Adipose tissue (tissue), 3 donors: ENCODE results near the gene KIF16B. TPM values are rescaled to one million over a fixed set of nuclear protein-coding genes. Genes with fewer than 3 reads are reported as not detected.

ENCODE experiments used
- H3K27ac ChIP-seq: one replicate; pipeline ENCODE4 v1.5.1; 2013; ENCODE audit warnings: low read depth, low read length
- WGBS, 3 donors: extraction: QIAGEN DNeasy Blood & Tissue Kit; methylation state at CpG; one replicate each; pipeline ENCODE4 v1.1.7; 2013; 5-methylcytosine and 5-hydroxymethylcytosine counted together
- polyA plus RNA-seq, 3 donors: library from polyadenylated mRNA; stranded (reverse); fragments of 200-250 nt; gene quantifications; one replicate each; pipeline ENCODE4 v1.2.3, GENCODE V29; 2013
- donor health status: healthy with polysubstance abuse.
- donor health status: Bipolar disorder and iron deficiency.
- donor health status: healthy.

The KIF16B gene
- polyA plus RNA-seq, 3 donors, result 6.1 to 9.4 (median 8.7) TPM

DNA sequence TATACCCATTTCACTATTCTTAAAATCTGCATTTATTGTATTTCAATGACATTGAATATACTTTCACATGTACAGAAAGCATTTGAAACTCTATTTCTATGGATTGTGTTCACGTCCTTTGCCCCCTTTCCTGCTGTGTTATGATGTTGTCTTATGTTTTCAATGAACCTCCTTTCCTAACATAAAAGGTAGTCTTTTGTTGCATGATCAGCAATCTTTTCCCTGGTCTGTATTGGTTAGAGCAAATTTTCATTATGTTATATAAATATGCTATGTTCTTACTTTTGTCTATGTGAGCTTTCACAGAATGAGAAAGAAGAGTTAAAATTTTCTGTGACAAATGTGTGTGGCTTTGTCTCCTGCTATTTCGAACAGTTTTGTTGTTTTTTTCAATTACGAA, 73.1 kb downstream of the KIF16B start:
- H3K27ac ChIP-seq, result no peak overlapping the region
- 89 to 96% (median 95%) methylated on average over 3 of the region's 3 CpGs for WGBS, 3 donors

DNA sequence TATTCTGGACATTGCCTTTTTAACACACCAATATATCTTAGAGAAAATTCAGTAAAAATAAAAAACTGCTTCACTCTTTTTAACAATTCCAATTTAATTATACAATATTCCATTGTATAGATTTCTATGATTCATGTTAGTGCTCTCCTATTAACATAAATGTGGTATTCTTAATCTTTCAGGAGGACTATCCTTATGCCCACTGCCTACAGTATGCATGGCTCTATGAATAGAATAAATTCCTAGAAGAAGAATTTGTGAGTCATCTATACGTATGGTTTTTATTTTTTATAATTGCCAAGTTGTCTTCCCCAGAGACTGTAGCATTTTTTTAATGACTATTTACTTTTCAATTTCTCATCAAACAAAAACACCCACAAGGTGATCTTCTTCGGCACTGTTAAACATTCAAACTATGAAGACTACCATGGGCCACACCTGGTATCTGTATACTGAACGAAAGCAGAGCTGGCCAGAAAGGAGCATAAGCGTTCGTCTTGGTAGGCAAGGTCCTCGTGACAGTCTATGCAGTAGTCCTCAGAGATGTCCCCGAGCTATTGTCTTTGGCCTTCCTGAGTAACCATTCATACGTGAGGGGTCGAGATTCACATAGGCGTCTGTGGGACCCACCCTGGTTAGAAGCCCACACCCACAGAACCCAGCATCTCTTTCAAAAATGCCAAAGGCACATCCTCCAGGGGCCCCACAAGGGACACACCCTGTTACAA, 74.6 kb downstream of the KIF16B start:
- WGBS, 3 donors, result 88 to 94% (median 91%) methylated on average over 10 of the region's 10 CpGs
- no peak overlapping the region for H3K27ac ChIP-seq

DNA sequence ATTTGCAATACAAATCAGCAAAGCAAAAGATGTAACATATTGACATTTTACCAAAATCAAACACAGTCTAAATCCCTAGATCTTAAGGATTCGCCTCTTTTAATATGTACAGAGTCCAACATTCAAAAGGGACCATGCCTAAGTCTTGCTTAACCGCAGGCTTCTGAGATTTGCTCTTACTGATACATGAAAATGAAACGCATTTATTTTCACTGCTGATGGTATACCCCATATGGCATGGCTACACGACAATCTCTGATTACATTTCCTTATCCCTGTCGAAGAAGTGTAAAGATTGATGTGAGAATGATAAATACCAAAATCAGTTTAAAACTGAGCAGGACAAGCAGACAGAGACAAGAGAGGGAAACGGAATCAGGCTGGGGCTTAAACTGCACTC, 75.4 kb downstream of the KIF16B start:
- WGBS, 3 donors, result 91 to 96% (median 93%) methylated on average over 6 of the region's 6 CpGs
- H3K27ac ChIP-seq, result no peak overlapping the region

DNA sequence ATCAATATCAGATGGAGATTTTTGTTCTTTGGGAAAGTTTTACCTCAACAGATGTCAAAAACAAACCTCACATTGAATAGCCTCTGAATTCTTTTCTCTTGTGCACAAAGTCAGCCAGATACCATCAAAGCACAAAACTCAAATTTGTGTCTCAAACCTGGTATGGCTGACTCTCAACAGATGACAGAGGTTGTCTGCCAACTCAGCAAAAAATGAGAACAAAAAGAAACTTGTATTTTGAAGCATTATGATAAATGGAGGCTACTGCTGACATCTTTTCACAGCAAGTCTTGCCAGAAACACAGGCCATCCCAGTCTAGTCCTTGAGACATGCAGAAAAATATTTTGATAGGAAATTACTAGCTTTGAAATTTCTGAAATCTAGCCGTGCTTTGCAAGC, 79.8 kb downstream of the KIF16B start:
- H3K27ac ChIP-seq, result no peak overlapping the region
- 95 to 96% (median 96%) methylated on average over 1 of the region's 1 CpG for WGBS, 3 donors

DNA sequence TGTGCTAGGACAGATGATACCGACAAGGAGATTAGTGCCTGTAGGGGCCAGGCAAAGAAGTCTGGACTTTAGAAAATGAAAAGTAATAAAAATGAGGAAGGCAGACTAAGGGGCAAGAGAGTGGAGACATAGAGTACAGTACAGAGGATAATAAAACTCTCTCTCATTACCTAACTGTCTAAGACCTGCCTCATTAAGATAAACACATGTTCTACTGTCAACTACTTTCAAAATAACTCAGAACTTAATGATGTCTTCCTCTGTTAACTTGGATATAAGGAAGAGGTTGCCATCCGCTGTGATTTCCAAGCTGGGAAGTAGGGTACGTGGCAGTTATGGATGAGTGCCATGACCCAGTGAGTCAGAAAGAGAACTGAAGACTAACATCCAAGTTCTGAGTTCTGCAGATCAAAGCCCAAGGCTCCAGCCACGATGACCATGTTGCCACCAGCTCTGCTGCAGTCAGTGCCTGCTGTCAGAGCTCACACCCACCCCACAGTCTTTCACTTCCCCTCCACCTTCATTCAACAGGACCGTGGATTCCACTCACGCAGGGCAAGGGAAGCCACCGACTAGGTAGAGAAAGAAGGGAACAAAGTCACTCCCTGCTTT, 81.8 kb downstream of the KIF16B start:
- H3K27ac ChIP-seq, result no peak overlapping the region
- WGBS, 3 donors, result 74 to 85% (median 74%) methylated on average over 7 of the region's 7 CpGs

DNA sequence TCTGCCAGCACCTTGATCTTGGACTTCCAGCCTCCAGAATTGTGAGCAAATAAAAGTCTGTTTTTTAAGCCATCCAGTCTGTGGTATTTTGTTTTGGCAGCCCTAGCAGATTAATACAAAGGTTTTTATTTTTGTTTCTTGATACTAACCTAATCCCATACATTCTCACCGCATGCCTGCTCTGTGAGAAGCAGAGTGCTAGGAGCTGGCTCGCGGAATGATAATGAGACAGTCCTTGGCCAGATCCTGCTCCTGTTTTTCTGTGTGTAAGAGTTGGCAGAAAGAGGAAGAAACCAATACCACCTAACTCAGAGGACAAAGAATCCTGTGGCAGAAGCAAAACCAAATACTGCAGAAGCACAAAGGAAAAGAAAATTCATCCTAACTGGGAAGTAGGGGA, 82.6 kb downstream of the KIF16B start:
- 78 to 85% (median 81%) methylated on average over 3 of the region's 3 CpGs for WGBS, 3 donors
- no peak overlapping the region for H3K27ac ChIP-seq

DNA sequence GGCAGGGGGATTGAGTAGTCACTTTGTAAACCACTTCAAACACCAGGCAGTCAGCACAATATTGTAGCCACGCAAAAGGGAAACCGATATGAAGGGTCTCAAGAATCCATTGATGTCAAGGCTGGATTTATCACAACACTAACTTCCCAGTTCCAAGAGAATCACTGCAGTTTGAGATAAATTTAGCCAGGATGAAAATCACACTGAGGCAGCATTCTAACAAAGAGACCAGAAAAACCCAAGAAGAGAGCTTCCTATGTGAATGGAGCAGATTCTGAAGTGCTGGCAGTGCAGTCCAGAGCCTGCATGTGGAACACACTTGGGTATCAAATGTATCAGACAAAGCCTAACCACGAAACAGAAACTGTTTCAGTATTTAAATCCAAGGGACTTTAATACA, 84.6 kb downstream of the KIF16B start:
- 89 to 96% (median 94%) methylated on average over 3 of the region's 3 CpGs for WGBS, 3 donors

DNA sequence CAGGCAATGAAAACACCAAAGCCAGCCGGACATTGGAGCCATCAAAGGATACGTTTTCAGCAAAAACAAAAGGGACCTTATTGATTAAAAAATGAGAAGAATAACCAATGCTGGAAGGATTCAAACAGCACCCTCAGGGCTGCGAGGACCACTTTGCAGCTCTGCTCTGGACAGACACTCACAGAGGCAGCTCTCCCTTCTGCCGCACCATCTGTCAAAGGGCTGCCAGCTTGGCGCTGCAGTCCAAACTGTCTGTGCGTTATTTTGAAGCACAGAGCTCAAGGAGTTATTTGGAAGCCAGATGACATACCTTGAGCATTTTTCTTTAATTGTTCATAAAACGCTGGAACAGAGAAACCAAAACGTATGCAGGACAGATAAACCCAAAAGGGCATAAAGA, 85.2 kb downstream of the KIF16B start:
- 86 to 91% (median 86%) methylated on average over 8 of the region's 8 CpGs for WGBS, 3 donors
- H3K27ac ChIP-seq, result no peak overlapping the region

More for the DNA sequence above, 84.6 kb downstream of the KIF16B start:
- no peak overlapping the region for H3K27ac ChIP-seq

DNA sequence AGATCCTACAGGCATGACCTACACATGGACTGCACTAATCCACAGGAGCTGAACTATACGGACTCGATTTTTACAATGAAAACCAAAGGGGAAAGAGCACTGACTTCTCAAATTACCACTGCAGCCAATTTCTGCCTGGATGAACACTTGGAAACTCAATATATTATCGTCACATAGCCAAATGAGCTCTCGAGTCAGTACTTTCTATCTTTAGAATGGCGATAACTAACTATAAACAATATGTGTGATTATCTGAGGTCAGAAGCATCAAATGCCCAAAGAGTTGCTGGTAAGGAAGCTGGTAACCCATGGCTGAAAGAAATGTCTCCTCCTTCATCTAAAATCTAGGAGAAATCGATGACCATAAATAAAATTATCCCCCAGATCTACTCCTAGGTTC, 86.7 kb downstream of the KIF16B start:
- WGBS, 3 donors, result 91 to 95% (median 92%) methylated on average over 6 of the region's 6 CpGs
- H3K27ac ChIP-seq, result no peak overlapping the region

DNA sequence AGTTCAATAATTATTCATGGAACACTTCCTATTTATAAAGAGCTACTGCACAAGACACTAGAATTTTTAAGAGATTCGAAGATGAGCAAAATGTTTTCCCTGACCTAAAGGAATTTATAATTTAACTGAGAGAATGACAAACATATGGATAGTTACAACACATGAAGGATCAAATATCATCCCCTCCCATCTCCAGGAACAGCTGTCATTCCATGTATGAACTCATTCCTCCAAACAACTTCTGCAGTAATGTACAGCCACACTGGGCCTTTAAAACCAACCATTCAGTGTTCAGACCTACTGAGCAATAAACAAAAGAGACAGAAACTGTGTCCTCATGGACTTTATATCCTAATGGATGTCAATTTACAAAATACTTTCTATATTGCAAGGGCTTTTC, 87.8 kb downstream of the KIF16B start:
- H3K27ac ChIP-seq, result no peak overlapping the region
- 88 to 93% (median 89%) methylated on average over 1 of the region's 1 CpG for WGBS, 3 donors

DNA sequence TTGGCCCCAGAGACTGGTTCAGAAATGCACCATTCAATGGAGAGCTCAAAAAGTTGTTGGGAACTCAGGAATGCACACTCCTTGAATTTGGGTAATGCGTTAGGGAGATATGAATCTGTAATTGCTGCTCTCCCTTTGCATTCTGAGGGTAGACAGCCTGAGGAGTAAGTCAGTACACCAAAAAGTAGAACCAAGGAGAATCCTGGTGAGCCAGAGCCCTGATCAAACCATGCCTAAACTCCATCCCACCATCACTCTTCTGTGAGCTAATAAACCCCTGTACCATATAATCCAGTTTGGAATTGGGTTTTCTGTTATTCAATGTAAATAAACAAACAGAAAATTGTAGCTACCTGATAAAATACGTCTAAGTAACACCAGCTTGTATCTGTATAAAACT, 90.2 kb downstream of the KIF16B start:
- WGBS, 3 donors, result 92 to 95% (median 93%) methylated on average over 2 of the region's 2 CpGs
- no peak overlapping the region for H3K27ac ChIP-seq

DNA sequence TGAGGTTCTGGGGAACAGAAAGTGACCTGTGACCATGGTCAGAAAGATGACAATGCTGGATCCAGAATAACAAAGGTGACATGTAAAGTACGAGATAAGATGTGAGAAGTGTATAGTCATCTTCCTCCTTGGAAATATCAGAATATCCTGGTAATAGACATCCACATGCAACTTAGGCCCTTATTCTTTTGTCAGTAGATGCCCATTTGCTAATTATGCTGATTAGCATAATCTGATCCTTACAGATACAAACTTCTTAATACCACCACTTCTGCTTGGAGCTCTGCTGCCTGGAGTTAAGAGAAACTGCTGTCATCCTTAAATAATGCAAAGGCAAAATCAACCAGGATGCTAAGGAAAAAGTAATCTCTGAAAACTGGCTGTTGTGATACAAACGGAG, 91.3 kb downstream of the KIF16B start:
- 71 to 93% (median 81%) methylated on average over 2 of the region's 2 CpGs for WGBS, 3 donors
- no peak overlapping the region for H3K27ac ChIP-seq

DNA sequence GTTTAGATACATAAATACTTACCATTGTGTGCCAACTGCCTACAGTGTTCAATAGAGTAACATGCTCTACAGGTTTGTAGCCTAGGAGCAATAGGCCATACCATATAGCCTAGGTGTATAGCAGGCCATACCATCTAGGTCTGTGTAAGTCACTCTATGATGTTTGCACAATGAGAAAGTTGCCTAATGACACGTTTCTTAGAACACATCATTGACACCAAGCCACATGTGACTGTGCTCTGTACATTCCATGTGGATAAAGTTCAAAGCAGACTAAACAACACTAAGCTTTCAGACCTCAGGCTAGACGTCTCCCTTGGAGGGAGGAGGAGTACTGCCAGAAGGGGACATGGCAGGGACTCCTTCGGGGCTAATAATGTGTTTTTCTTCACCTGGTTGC, 93.6 kb downstream of the KIF16B start:
- WGBS, 3 donors, result 65 to 79% (median 71%) methylated on average over 3 of the region's 3 CpGs
- H3K27ac ChIP-seq, result no peak overlapping the region

DNA sequence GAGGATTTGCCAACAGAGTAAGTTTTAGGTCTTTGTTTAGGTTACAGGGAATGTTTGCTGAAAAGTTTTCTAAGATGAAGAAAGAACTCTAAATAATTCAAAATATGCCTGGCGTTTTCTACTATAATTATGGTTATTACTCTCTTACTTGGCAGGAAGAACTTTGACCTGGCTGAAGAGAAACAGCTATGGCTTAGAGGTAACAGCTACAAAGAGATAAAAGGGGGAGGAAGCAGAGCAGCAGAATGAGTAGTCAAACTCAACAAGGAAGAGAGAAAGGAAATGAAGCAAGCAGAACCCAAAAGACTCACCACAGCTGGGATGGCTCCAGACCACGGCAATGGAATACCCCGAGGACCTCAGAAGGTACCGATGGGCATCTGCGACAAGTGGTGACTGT, 95.6 kb downstream of the KIF16B start:
- H3K27ac ChIP-seq, result no peak overlapping the region
- WGBS, 3 donors, result 47 to 71% (median 54%) methylated on average over 5 of the region's 5 CpGs

DNA sequence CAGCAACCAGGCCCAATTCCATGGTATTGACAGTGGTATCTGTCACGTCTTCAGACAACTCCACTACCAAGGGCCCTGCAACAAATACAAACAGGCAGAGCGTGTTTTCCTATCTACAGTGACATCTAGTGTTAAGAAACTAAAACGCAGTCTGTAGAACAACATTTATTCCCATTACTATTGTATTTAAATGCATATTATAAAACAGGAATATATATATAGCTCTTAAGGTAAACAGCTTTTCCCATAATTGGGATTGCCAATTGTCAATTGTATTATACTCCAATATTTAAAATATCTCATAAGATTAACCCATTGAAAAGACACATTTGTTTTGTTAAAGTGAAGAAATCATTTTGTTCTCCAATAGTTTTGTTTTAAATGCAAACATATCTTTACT, 97.2 kb downstream of the KIF16B start:
- WGBS, 3 donors, result 12 to 21% (median 13%) methylated on average over 3 of the region's 3 CpGs
- H3K27ac ChIP-seq, result no peak overlapping the region

DNA sequence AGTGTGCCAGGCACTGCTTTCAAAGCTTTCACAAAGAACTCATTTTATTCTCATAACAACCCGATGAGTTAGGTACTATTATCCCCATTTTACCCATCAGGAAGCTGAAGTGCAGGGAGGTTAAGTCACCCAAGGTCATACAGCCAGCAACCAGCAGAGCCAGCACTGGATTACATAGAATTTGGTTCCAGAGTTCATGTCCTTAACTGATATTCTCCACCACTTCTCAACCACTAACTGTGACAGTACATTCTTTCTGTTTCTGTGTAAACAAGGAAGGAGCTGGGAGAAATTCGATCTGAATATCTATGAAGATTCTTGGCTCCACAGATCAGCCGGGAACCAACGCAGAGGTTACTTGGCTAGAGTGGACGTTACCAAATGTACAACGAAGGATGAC, 98.0 kb downstream of the KIF16B start:
- 53 to 63% (median 60%) methylated on average over 6 of the region's 6 CpGs for WGBS, 3 donors

DNA sequence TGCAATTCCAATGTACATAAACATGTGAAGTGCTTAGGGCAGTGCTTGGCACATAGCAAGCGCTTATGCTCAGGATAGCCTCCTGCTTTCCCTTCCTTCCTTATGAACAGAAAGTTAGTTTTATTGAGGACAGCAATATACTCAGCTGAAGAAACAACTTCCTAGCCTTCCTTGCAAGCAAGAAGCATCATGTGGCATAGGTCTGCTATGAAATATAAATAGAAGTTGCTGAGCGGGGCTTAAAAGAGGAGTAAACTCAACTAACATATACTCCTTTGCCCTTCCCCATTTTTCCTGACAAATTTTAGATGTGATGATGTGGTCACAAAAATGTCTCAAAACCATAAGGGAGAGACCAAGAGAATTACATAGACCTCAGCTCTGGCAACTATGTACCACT, 98.9 kb downstream of the KIF16B start:
- WGBS, 3 donors, result 90 to 96% (median 91%) methylated on average over 2 of the region's 2 CpGs

More for the DNA sequence above, 98.0 kb downstream of the KIF16B start:
- H3K27ac ChIP-seq, result no peak overlapping the region

DNA sequence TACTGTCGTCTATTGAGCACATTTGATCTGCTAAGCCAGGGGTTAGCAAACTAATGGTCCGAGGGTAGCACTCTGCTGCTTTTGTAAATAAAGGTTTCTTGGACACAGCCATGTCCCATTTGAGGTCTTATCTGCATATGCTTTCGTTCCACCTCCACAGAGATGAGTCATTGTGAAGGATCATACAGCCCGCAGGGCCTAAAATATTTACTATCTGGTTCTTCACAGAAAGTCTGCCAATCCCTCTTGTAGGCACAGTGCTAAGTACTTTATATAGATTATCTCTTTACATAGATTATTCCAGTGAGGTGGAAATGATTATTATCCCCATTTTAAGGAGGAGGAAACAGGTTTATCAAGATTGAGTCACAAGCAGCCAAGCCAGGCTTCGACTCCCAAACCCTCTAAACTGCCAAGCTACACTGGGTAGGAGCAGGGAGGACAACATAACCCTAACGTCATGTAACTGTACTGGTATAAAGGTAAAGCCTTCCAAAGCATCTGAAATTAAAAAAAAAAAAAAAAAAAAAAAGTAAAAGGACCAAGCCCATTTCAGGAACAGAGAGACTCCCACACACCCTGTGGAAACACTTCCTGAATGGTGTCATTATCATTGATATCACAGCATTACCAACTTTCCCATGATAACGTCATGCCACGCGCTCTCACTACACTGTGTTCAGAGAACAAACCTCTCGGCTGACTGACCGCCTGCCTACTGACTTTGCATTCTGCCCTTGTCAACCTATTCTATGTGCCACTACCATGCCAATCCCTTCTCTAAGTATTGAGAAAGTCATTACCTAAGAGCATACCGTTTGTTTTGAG, 101.0 kb downstream of the KIF16B start:
- H3K27ac ChIP-seq, result no peak overlapping the region
- WGBS, 3 donors, result 74 to 77% (median 74%) methylated on average over 12 of the region's 12 CpGs

More for the DNA sequence above, 98.9 kb downstream of the KIF16B start:
- H3K27ac ChIP-seq, result no peak overlapping the region

DNA sequence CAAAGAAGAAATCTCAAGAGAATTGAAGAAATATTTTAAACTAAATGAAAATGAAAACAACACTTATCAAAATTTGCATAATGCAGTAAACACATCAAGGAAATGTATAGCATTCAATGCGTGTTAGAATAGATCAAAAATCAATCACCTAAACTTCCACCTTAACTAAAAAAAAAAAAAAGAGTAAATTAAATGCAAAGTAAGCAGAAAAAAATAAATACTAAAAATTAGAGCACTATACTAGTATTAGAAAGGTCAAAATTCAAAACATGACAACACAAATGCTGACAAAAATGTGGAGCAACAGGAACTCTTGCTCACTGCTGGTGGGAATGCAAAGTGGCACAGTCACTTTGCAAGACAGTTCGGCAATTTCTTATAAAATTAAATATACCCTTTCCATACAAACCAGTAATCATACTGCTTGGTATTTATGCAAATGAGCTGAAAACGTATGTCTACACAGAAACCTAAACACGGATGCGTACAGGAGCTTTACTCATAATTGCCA, 103.8 kb downstream of the KIF16B start:
- no peak overlapping the region for H3K27ac ChIP-seq
- 94 to 96% (median 96%) methylated on average over 5 of the region's 5 CpGs for WGBS, 3 donors
